OCI-LY3 (cell line): ENCODE data around the gene TFPI.
"Not testable (repeated sequence)": the region's sequence is repeated elsewhere in the genome, so short reads cannot be mapped to it uniquely, and the experiment has no call there.

Source experiments
- EZH2phosphoT487 ChIP-seq: fragments of 200-600 bp; shearing (Covaris generic); IDR thresholded peaks from 2 replicates; pipeline ENCODE4 v1.6.1; 2018; ENCODE audit warnings: antibody characterized with exemption, mixed run types, low read depth
- TF ChIP-seq, protein P1 (sequence below): fragments of 200-600, 300-600 bp; sonication (generic); IDR thresholded peaks from 2 replicates; pipeline ENCODE4 v1.5.1; 2014; ENCODE audit warnings: antibody characterized with exemption, low read length, low read depth

DNA sequence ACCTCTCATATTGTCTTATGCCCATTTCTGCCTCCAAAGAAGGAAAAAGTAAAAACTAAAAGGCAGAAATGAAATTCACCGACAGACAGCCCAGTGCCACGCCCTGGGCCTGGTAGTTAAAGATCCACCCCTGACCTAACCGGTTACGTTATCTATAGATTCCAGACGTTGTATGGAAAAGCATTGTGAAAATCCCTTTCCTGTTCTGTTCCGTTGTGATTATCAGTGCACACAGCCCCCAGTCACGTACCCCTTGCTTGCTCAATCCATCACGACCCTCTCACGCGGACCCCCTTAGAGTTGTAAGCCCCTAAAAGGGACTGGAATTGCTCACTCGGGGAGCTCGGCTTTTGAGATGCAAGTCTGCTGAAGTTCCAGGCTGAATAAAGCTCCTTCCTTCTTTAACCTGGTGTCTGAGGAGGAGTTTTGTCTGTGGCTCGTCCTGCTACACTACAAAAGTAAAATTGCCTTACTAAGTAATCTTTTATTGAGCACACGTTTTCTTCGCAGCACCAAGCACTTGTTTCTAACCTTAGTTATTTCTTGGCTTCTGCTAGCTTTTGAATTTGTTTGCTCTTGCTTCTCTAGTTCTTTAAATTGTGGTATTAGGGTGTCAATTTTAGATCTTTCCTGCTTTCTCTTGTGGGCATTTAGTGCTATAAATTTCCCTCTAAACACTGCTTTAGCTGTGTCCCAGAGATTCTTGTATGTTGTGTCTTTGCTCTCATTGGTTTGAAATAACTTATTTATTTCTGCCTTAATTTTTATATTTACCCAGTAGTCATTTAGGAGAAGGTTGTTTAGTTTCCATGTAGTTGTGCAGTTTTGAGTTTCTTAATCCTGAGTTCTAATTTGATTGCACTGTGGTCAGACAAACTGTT is 37.4 kb downstream of the TFPI start:
- TF ChIP-seq, protein P1, sequence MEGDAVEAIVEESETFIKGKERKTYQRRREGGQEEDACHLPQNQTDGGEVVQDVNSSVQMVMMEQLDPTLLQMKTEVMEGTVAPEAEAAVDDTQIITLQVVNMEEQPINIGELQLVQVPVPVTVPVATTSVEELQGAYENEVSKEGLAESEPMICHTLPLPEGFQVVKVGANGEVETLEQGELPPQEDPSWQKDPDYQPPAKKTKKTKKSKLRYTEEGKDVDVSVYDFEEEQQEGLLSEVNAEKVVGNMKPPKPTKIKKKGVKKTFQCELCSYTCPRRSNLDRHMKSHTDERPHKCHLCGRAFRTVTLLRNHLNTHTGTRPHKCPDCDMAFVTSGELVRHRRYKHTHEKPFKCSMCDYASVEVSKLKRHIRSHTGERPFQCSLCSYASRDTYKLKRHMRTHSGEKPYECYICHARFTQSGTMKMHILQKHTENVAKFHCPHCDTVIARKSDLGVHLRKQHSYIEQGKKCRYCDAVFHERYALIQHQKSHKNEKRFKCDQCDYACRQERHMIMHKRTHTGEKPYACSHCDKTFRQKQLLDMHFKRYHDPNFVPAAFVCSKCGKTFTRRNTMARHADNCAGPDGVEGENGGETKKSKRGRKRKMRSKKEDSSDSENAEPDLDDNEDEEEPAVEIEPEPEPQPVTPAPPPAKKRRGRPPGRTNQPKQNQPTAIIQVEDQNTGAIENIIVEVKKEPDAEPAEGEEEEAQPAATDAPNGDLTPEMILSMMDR: not testable (repeated sequence)
- TF ChIP-seq EZH2phosphoT487: not testable (repeated sequence)
